ENCODE results near the gene KIF16B. TPM values are rescaled to one million over a fixed set of nuclear protein-coding genes. Genes with fewer than 3 reads are reported as not detected.

Gene KIF16B
- total and polyA plus RNA-seq, 7 donors, result 18.9 to 49.7 (median 22.4) TPM

GRCh38 chr20:16446991-16447390 is 126.3 kb downstream of the KIF16B start:
- TF ChIP-seq POLR2AphosphoS5 (IDR thresholded peaks at IDR 0.05), result no peak
- TF ChIP-seq EP300 (IDR thresholded peaks at IDR 0.05), result no peak
- no peak for TF ChIP-seq POLR2A (IDR thresholded peaks at IDR 0.05)
- TF ChIP-seq CTCF (IDR thresholded peaks at IDR 0.05), result no peak
- Histone ChIP-seq H3K4me1 (peaks cover 0 to 21% (median 14%) of the 10 kb centered on the region in 4 donors), H3K27ac (no peak overlapping the region), H3K4me3 (no peak overlapping the region), H3K9me3 (no peaks in the 10 kb centered on the region), H3K36me3 (no peaks in the 10 kb centered on the region), H3K27me3 (no peaks in the 10 kb centered on the region)
- DNase-seq, result no peak
- intact Hi-C loops (cut with DNase I), result no loop called here
- 66 to 95% methylated on average over 3 of the region's 3 CpGs for WGBS, 2 donors

GRCh38 chr20:16446246-16446645 is 127.0 kb downstream of the KIF16B start:
- no peak for TF ChIP-seq EP300 (IDR thresholded peaks at IDR 0.05)
- TF ChIP-seq POLR2A (IDR thresholded peaks at IDR 0.05), result no peak
- TF ChIP-seq POLR2AphosphoS5 (IDR thresholded peaks at IDR 0.05), result no peak
- no peak for TF ChIP-seq CTCF (IDR thresholded peaks at IDR 0.05)
- intact Hi-C loops (cut with DNase I), result no loop called here
- no peaks in the 10 kb centered on the region for H3K9me3 ChIP-seq
- H3K27ac ChIP-seq, result no peak overlapping the region
- 93 to 96% methylated on average over 4 of the region's 4 CpGs for WGBS, 2 donors
- no peaks in the 10 kb centered on the region for H3K36me3 ChIP-seq
- H3K4me1 ChIP-seq, result peaks cover 0 to 18% (median 12%) of the 10 kb centered on the region in 4 donors
- no peaks in the 10 kb centered on the region for H3K27me3 ChIP-seq
- H3K4me3 ChIP-seq, result no peak overlapping the region
- DNase-seq, result no peak

GRCh38 chr20:16445482-16445881 is 127.8 kb downstream of the KIF16B start:
- Histone ChIP-seq H3K27ac (no peak overlapping the region), H3K4me3 (no peak overlapping the region), H3K4me1 (peaks cover 0 to 11% (median 9%) of the 10 kb centered on the region in 4 donors), H3K9me3 (no peaks in the 10 kb centered on the region), H3K36me3 (no peaks in the 10 kb centered on the region), H3K27me3 (no peaks in the 10 kb centered on the region)
- TF ChIP-seq CTCF (IDR thresholded peaks at IDR 0.05) (no peak), EP300 (IDR thresholded peaks at IDR 0.05) (no peak), POLR2AphosphoS5 (IDR thresholded peaks at IDR 0.05) (no peak), POLR2A (IDR thresholded peaks at IDR 0.05) (no peak)
- intact Hi-C loops (cut with DNase I), result no loop called here
- DNase-seq, result no peak
- 91 to 92% methylated on average over 3 of the region's 3 CpGs for WGBS, 2 donors

- Histone ChIP-seq H3K9me3 (no peaks in the 10 kb centered on the region), H3K4me1 (peaks cover 0 to 11% (median 9%) of the 10 kb centered on the region in 4 donors), H3K27ac (no peak overlapping the region), H3K27me3 (no peaks in the 10 kb centered on the region), H3K4me3 (no peak overlapping the region), H3K36me3 (no peaks in the 10 kb centered on the region)
- intact Hi-C loops (cut with DNase I), result no loop called here
- no peak for DNase-seq
- WGBS, 2 donors, result 85 to 97% methylated on average over 6 of the region's 6 CpGs
- TF ChIP-seq POLR2A (IDR thresholded peaks at IDR 0.05) (no peak), CTCF (IDR thresholded peaks at IDR 0.05) (no peak), EP300 (IDR thresholded peaks at IDR 0.05) (no peak), POLR2AphosphoS5 (IDR thresholded peaks at IDR 0.05) (no peak)
Measured at GRCh38 chr20:16444057-16444777, 129.0 kb downstream of the KIF16B start.

Measured in sigmoid colon (tissue), 7 donors.